Stimulated activated CD4-positive, alpha-beta T cell treated with anti-CD3 and anti-CD28 coated beads, Interleukin-2, amount 100 ng/mL, for 24 hours (primary cell): ENCODE data around the gene OPA3.

Experiments used
- DNase-seq, 2 donors: peaks; one replicate each; pipeline ENCODE4 v3.0.0-alpha.2; 2020

The OPA3 gene

DNA sequence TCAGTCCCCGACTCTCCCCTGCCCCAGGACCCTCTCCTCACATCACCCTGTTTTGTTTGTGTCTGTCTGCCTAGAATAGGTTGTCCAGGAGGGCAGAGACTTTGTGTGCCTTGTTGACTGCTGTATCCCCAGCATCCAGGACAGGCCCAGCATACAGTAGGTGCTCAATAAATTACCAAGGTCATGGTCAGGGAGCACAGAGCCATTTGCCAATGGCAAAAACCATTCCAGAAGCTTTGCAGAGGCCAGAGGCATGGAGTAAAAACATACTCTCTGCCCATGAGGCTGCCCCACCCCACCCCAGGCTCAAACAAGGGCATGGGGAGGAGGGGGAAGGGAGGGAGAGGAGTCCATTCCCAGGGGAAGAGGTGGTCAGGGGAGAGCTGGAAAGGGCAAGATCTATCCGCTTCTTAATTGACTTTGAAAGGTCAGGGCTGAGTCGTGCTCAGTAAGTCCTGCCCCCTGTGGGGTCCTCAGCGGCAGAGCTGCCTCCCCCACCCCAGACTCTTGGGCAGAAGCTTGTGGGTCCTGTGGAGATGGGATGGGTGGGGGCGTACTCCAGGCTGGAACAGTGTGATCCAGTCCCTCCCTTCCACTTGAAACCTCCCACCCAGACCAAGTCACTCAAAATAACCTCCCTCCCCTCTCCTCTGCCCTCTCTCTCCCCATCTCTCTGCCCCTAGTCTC, 13.0 kb upstream of the OPA3 start:
- no peak for DNase-seq

DNA sequence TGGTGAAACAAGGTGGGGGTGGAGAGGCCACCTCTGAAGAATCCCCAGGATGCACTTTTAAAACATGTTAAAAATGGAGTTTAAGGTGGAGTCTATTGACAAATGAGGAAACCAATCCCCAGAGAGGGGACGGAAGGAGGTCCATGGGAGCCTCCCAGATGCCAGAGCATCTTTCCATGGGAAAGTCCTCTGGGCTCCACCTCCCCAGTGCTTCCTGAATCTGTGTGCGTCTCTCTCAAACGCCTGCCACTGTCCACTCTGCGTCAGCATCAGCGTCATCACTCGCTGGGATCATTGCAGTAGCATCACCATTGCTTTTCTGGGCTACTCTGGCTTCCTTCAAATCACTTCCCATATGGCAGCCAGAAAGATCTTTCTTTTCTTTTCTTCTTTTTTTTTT, 11.2 kb upstream of the OPA3 start:
- DNase-seq = no peak

DNA sequence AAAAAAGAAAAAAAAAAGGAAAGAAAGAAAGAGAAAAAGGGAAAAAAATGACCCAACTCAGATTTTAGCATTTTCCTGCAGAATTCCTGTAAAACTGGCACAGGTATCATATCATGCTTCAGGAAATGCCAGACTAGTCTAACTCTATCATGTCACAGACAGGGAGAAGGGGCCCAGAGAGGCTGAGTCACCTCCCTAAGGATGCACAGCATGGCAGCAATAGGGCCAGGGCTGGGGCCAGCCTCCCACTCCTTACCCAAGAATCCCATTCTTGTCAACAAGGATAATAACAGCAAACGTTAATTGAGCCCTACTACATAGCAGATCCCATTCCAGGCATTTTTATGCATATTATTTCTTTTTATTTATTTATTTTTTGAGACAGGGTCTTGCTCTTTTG, 8.9 kb upstream of the OPA3 start:
- no peak for DNase-seq

DNA sequence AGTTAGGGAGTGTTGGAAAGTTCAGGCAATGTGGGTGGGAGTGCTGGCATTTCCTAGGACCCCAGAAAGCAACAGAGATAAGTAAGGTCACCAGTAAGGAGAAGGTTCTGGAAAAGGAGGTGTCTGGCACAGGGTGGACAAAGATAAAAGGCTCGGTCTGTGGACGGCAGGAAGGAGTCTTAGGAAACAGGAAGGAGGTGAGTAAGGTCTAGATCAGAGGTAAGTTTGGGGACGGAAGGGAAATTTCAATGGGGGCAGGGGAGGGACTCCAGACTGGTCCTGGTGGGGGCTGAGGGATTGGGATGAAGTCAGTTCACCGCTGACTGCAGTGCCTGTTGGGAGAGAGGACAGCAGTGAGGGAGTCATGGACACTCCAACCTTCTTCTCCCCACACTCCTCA, 7.8 kb upstream of the OPA3 start:
- DNase-seq = no peak

GRCh38 chr19:45591638-45592005, 7.0 kb upstream of the OPA3 start:
- DNase-seq = no peak

GRCh38 chr19:45591004-45591637, 6.5 kb upstream of the OPA3 start:
- DNase-seq = peak; percentile 57 to 63

- no peak for DNase-seq
Observed at GRCh38 chr19:45590300-45591003, 5.8 kb upstream of the OPA3 start.

- DNase-seq = no peak
Observed at GRCh38 chr19:45589768-45590167, 5.2 kb upstream of the OPA3 start.

DNA sequence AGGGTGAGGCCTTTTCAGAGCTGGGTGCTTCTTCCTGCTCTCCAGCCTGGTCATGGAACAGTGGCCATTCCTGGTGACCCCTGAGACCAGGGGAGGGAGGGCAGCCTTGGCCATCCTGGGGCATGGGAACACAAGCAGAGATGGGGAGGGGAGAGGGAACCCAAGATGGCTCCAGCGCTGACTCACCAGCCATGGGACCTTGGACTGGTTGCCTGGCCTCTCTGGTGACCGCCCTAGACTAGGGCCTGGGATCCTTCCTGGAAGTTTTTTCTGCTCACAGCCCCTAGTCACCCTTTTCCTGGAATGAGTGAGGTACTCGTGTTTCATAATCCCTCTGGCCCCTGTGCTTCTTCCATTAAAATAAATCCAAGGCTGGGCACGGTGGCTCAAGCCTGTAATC, 3.3 kb upstream of the OPA3 start:
- DNase-seq = no peak

DNA sequence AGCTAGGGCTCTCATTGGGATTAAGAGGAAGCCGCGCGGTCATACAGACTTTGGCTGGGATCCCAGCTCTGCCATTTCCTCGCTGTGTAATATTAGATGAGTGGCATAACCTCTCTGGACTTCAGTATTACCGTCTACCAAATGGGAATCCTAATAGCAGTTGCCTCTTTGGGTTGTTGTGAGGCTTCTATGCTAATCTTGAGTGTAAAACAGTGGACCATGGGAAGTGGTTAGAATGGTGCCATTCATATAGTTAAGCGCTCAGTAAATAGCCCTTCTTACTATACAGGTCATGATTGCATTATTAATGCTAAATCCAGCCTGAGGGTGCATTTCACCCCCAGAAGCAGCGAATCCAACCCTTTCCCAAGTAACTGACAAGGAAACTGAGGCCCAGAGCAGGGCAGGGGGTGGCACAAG, 566 bp upstream of the OPA3 start:
- DNase-seq = no peak

- no peak for DNase-seq
Observed at GRCh38 chr19:45581576-45581975, 3.0 kb downstream of the OPA3 start.

DNA sequence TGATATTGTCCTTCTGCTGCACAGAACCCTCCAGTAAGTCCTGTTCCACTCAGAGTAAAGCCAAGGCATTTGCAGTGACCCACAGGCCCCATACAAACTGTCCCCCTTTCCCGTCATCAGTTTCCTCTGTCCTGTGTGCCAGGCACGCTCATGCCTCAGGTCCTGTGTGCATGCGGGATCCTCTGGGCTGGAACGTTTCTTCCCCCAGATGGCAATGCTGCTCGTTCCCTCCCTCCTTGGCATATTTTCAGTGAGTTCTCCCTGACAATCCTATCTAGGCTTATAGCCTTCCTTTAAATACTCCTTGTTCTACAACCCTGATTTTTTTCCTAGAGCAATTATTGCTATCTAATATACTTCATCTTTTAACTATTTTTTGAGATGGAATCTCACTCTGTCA, 5.7 kb downstream of the OPA3 start:
- no peak for DNase-seq

GRCh38 chr19:45577111-45577905, 7.3 kb downstream of the OPA3 start:
- DNase-seq = no peak

GRCh38 chr19:45576682-45577081, 7.9 kb downstream of the OPA3 start:
- no peak for DNase-seq

GRCh38 chr19:45575216-45575615, 9.4 kb downstream of the OPA3 start:
- DNase-seq = no peak

DNA sequence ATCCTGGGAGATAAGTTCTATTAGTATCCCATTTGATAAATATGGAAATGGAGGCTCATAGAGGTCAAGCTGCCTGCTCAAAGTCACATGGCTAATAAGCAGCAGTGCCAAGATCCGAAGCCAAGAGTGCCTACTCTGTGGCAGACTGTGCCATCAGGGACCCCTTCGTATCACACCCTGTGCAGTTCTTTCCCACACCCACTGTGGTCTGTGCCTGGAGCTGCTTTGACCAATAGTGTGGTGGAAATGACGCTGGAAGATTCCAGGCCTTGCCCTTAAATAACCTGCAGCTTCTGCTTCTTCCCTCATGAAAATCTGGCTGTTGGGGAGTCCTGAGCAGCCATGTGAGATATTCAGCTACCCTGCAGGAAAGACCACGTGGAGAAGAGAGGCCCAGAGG, 10.1 kb downstream of the OPA3 start:
- DNase-seq = no peak

- no peak for DNase-seq
Observed at GRCh38 chr19:45571457-45572220, 13.0 kb downstream of the OPA3 start.

- DNase-seq = peak; percentile 66 to 74
Observed at GRCh38 chr19:45569619-45570421, 14.8 kb downstream of the OPA3 start.

- no peak for DNase-seq
Observed at GRCh38 chr19:45568732-45569131, 15.9 kb downstream of the OPA3 start.

DNA sequence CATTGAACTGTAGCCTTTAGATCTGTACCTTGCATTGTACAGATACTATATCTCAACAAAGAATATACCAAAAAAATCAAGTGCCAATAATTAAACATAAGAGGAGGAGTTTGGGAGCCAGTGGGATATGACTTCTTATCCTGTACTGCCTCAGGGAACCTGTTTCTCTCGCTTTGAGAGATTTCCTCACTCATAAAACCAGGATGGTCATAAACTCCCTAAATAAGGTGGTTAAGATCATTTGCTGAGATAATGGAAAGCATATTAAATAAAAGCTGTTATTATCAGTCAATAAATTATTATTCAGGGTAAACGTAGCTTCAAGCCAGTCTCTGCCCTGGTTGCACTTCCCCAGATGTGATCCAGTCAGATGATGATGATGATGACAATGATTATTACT, 17.0 kb downstream of the OPA3 start:
- no peak for DNase-seq

GRCh38 chr19:45564131-45564780, 20.3 kb downstream of the OPA3 start:
- DNase-seq = no peak
